HG03342 (cell line): ENCODE results near the gene LRRC52.

ENCODE experiments used
- ATAC-seq: cut with Tn5 transposase; IDR thresholded peaks from one replicate; pipeline ENCODE4 v1.9.1; 2021; ENCODE audit warnings: mild to moderate bottlenecking, moderate library complexity; ENCODE audit not compliant: unreplicated experiment

Gene LRRC52

DNA sequence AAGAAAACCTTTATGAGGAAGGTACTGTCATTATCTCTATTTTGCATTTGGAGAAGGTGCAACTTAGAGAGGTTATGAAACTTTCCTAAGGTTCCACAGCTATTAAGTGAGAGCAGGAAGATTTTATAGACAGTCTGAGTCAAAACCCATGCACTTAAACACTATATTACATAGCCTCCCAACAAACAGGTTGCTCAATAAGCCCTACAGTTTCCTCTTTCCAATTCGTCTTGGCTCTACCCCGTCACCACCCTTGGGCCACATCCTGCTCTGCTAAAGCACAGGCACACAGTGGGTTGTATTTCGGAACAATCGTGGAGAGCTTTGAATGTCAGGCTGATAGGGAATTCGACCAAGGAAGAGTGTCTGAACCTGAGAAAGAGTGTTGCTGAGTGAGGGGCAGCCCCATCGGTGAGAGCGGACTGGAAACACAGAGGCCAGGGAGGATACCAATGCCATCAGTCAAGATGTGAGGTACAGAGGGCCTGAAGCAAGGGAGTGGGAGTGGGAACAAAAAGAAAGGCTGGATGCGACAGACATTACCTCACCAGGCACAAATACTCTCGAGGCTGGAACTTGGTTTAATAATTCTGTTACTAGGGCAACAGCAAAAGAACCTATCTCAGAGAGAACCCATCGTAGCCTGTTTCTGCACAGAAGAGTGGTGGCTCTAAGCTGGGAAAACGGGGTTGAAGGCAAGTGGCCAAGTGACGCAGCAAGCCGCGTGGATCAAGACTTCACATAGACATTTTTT, 6.3 kb upstream of the LRRC52 start:
- no peak for ATAC-seq

DNA sequence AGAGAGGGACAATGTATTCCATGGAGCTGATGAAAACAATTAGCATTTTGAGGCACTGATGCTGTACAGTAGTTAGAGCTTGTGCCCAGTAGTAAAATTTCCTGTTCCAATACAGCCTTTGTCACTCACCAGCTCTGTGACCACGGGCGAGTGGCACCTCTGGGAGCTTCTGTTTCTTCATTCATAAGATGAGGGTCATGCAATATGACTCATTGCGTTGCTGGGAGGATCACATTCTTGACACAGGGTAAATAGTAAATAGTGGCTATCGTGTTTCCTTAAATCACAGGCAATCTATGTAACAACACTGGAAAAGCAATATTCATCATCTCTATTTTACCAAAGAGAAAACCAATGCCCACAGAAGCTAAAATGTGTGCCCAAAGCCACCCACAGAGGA, 4.5 kb upstream of the LRRC52 start:
- ATAC-seq, result no peak

DNA sequence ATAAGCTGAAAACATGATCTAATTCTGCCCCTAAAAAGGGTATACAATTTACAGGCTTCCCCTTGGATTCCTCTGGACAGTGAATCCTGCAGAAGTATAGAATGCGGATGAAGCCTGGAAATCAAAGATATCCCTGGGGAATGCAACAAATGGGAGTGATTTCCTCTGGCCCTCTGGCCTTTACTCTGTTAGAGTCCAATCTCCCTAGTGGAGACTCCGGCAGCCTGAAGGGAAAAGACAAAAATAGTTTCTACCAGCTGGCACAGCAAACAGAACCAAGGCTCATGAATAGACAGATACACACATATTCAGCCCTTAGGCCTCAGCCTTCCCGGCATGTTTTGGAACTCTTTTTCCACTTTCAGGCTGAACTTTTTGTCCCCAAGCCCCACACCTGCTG, 3.9 kb upstream of the LRRC52 start:
- no peak for ATAC-seq

DNA sequence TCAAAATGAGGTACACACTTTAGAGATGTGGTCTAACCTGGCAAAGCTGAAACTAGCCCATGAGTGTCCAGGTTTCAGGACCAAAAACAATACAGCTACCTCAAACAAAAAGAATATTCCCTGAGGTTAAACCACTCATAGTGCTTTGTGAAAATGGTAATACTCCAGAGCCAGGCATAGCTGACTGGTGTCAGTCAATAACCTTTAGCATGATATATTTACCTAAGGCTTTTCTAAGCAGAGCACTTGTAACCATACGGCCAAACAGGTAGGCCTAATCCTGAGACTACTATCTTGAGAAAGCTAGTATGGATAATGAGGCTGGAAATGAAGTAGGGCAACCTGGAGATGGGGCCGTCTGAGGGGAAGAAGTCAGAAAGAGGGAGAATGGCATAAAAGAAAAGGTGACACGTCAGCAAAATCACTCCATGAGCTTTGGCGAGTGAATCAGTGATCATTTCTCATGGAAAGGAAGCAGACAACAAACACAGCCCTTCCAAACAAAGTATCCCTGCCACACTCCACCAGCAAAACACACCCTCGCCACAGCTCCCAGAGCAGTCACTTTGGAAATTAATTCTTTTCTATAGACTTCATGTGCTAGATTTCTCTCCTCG, 1.7 kb upstream of the LRRC52 start:
- no peak for ATAC-seq

DNA sequence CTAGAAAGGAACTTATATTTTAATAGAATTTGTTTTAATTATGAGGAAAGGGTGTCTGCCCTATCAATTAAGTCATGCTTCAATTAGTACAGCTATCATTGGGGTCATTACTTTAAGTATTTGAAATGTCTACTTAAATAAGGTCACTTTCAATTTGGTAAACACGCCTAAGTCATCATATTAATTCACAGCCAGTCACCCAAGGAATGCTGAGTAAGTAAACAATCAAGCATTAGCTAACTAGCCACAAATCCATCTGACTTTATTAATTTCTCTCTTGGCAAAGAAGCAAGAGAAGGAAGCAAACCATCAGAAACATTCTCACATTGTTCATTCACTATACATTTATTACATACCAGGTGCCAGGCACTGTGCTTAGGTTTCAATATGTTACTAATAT, 1.2 kb upstream of the LRRC52 start:
- no peak for ATAC-seq

DNA sequence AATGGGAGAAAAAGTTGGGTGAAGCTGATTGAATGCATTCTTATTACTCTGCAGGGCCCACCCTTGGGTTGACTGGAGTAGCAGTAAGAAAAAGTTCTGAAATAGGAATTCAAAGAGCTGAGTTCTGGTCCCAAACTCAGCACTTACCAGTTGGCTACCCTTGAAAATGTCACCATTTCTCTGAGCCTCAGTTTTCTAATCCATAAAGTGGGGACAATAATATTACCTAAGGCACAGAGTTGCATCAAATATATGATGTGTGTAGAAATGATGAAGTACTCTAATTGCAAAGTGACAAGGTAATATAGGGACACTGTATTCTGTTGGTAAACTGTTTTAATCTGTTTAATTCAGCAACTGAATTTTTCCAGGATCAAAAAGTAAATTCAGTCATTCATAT, 1.2 kb downstream of the LRRC52 start:
- ATAC-seq, result no peak

DNA sequence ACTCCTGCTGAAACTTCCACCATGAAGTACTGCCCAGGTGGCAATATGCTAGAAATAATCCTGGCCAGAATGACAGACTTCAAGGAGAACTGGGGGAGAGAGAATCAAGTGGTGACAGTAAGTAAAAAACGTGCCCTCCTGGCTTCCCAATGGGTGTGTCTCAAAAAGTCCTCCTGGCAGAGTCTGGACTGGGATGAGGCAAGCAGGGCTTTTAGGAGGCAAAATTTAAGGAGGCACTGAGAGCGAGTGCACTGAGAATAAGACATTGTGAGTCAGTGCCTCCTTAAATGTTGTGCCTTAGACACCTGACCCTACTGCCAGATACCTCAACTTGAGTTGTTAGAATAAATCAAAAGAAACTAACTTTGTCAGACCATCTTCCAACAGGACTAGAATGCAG, 2.2 kb downstream of the LRRC52 start:
- no peak for ATAC-seq

DNA sequence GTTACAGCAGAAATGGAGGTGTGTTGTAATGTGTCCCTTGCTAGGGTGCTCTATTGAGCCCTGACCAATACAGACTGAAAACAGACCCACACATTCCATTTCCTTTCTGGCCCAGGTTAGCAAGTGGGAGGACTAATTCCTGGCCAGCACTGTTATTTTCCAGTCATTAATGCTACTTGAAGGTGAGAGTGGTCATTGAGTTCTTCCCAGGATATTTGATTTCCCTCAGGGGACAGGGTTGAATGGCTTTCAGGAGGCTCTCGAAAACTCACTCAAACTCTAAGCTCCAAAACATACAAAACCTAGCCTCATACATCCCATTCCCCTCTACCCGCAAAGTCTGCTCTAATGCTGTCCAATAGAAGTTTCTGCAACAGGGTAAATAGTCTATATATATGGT, 6.2 kb downstream of the LRRC52 start:
- ATAC-seq, result no peak

DNA sequence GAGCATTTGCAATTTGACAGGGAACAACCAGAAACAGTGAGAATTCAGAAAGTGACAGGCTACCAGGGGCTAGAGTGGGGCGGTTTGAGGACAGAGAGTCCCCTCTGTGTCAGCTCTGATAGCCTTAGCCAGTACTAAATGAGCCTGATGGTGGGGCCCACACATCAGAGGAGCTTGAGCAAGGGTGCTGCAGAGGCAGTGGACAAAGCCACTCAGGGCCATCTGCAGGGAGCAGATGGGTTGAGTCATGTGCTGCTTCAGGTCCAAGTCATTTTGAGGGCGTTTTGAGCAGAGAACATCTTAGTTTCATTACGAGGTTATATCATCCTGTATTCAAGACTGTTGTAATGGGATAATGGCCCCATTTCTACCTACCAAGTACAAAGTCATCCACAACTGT, 7.7 kb downstream of the LRRC52 start:
- no peak for ATAC-seq

DNA sequence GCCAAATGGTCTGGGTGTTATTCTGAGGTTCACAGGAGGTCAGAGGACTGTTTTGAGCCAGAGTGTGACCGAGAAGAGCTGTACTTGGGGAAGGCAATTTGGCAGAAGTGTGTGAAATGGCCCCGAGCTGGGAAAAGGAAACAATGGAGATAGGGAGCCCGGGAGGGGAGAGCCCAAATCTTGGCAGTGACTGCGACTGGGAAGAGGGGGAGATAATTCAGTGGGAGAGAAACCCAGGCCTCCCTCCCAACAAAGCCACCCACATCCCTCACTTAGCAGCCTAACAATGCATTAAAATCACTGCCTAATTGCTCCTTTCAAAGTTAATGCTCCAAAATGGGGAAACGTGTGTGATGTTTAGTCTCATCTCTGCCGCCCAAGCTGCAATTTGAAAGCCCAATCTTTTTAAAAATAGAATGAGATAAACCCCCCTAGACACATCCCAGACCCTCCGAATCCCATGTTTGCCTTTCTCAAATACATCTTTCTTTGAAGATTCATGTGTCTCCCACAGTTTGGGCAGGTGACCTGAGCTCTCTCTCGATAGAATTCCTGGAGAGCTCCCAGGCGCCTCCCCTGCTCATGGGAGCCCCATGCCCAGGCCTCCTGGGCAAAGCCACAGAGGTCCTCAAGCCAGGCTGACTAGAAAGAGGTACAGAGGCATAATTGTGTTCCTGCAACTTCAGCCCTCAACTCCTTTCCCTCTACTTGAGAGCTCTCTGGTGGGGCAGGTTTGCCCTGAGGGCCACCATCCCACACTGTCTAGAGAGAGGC, 17.3 kb downstream of the LRRC52 start:
- ATAC-seq, result no peak

DNA sequence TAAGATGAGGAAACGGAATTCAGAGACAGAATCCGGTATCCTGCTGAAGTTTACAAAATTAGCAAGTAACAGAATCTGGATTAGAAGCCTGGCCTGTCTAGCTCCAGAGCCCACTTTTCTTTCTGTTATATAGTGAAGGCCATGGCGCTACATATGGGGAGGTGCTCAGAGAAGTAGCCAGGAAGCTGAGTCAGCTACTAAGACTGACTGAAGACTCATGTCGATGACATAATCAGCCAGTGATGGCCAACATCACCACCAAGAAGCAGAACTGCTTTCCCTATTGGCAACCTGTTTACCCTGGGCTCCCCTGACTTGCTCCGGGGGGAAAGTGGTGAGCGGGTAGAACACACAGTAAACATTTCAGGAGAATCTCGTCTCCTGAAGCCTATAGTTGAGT, 18.8 kb downstream of the LRRC52 start:
- no peak for ATAC-seq

DNA sequence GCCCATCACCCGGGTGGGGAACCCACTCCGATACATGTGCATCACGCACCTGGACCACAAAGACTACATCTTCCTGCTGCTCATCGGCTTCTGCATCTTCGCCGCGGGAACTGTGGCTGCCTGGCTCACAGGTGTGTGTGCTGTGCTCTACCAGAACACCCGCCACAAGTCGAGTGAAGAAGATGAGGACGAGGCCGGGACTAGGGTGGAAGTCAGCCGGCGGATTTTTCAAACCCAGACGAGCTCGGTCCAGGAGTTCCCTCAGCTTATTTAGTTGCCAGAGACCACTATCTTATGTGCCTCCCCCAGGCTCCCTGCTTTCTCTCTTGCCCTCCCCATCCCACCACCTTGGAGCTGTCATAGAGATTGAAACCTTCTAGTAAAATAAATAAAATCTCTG, 19.8 kb downstream of the LRRC52 start:
- no peak for ATAC-seq

DNA sequence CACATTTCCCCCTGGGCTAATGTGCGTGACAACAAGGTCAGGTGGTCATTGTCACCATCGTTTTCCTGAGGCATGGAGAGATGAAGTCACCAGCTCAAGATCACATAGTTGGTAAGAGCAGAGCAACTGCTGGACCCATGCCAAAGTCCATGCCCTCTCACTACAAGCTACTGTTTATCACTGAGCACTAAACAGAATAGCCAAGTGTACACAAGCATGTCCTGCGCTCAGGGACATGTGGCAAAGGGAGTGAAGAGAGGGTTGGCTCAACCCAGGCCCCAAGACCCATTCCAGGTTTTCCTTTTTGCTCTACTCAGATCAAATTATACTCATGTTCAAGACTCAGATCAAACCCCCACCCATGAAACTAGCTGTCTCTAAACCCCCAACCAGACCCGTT, 20.8 kb downstream of the LRRC52 start:
- ATAC-seq, result no peak

DNA sequence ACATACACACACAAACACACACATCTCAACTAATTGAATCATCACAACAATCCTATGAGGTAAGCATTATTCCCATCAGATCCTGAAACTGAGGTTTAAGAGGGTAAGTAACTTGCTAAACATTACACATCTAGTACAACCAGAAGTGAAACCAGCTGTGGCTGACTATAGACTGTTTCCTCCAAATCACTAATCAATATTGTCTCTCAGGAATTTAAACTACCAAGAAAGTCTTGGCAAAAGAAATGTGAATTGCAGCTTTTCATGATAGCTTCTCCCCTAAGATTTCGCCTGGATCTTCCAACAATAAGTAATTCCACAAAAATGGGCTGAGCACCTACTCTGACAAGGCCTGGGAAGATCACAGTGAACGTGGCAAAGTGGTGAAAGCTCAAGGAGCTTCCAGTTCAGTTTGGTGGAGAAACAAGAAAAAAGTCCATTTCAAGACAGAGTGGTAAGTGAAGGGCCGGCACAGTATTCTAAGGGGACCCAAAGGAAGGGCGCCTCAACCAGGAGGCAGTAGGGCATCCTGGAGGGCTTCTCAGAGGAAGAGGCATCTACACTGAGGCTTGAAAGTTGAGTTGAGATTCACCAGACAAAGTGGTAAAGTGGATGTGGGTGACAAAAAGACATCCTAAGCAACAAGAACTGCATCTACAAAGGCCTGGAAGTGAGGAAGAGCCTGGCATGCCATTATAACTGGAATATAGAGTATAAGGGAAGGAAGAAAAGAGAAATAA, 22.1 kb downstream of the LRRC52 start:
- ATAC-seq, result no peak

DNA sequence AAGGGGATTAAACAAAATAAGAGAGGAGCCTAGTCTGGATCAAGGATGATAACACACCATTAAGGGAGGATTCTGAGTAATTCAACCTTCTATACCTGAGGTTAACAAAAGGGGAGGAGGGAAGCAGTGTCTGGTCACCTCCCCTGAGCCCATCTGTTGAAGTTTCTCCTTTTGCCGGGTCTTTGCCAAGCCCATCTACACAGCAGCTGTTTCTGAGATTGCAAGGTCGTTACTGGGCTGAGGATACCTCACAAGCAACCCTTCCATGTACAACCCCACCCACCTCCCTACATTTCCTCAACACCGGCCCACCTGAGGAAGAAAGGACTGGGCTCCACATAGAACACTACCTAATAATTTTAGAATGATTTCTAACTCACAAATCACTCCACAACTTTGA, 26.3 kb downstream of the LRRC52 start:
- ATAC-seq, result no peak

DNA sequence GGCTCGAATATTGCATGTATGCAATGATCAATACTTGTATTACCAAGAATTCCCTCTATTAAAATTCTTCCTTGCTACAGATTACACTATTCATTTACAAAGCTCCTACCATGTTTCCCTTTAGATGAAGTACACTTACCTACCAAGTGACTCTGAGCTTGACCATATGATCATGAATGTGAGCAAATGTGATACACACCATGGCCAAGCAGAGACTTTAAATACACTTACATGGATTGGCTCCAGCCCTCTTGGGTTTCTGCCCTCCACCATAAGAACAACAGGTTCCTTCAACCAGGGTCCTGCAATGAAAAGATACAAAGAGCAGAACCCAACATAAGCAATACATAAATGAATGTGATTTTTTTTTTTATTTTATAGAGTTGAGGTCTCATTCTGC, 30.0 kb downstream of the LRRC52 start:
- no peak for ATAC-seq

DNA sequence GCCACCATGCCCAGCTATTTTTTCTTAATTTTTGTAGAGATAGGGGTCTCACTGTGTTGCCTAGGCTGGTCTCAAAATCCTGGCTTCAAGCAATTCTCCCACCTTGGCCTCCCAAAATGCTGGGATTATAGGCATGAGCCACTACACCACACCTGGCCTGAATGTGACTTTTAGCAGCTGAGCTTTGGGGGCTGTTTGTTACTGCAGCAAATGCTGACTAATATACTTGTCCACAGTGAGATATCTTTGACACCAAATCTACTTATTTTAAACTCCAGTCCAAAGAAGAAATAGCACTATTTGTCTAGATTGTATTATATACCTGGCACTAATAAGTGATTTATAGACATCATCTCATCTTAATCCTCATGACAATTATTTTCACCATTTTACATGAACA, 30.5 kb downstream of the LRRC52 start:
- no peak for ATAC-seq

DNA sequence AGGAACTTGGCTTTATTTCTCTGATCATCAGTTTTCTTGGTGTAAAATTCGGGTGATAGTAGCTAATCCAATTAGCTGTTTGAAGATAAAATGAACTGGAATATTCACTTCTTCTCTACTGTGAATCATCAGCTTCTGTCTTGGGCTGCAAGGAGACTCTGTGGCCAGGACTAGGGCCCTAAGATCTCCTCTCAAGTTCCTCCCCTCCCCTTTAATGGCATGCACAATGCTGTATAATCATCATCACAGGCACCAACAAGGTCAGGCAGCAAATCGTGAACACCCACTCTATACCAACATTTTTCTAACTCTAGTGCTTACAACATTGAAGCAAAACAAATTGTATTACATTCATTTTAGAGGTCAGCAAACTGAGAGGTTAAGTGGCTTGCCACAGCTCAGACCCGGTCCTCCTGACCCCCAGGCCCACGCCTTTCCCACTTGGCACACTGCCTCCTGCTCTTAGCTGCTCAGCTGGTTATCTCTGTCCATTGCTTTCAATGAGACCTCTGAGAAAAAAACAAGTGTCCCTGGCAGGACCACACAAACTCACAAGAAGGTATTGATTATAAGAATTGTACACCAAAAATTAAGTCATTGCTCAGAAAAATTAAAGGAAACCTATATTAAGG, 31.8 kb downstream of the LRRC52 start:
- ATAC-seq, result no peak

DNA sequence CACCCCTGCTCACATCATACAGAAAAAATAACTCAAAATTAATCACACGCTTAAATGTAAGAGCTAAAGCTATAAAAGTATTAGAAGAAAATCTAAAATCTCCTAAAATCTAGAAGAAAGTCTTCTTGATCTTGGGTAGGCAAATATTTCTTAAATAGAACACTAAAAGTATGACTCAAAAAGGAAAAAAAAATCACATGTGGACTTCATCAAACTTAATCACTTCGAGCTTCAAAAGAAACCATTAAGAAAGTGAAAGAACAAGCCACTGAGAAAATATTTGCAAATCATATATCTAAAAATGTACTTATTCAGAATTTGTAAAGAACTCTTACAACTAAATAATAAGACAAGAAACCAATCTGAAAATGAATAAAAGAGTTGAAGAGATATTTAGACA, 32.7 kb downstream of the LRRC52 start:
- ATAC-seq, result no peak

DNA sequence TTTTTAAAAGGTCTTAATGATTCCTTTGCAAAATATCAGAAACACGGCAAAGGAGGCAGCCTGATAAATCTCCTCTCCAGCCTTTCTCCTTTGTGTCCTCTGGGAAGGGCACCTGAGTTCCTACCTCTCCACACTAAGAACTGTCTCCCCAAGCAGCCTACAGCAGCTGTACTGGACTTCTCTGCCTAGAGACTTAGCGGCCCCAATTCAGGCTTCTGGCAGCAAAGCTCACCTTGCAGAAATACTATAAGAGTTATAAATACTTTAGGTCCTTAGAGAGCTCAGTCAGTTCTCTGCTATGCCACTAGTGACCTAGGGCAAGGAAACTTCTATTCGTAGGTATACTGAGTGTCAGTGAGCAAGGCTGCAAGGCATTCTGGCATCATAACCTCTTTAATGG, 33.9 kb downstream of the LRRC52 start:
- no peak for ATAC-seq
